Neural cell (in vitro differentiated cells): ENCODE results near the gene PCNX2. TPM values are rescaled to one million over a fixed set of nuclear protein-coding genes. Genes with fewer than 3 reads are reported as not detected.

Experiments
- H2AFZ ChIP-seq: fragments of 200-600, 300-800 bp; sonication (generic), shearing (Covaris generic); 2 replicates; pipeline ENCODE4 v1.6.0; 2014; ENCODE audit warnings: low read depth, mild to moderate bottlenecking, antibody characterized with exemption, low read length, moderate library complexity
- H3F3A ChIP-seq: fragments of 200-600 bp; shearing (Covaris generic); 2 replicates; pipeline ENCODE4 v1.6.1; 2016; ENCODE audit warnings: mild to moderate bottlenecking, moderate library complexity, mixed read lengths, antibody characterized with exemption, low read length; ENCODE audit not compliant: insufficient read depth, poor library complexity, severe bottlenecking
- H3K27ac ChIP-seq: fragments of 200-600, 300-800 bp; sonication (generic), shearing (Covaris generic); 2 replicates; pipeline ENCODE4 v1.5.1; 2014; ENCODE audit warnings: mild to moderate bottlenecking, low read length, moderate library complexity
- H3K27me3 ChIP-seq: fragments of 300-800, 200-600 bp; sonication (generic), shearing (Covaris generic); 2 replicates; pipeline ENCODE4 v1.6.0; 2014; ENCODE audit warnings: mild to moderate bottlenecking, low read depth, low read length, moderate library complexity; ENCODE audit not compliant: insufficient read depth
- H3K36me3 ChIP-seq: fragments of 300-800, 200-600 bp; sonication (generic), shearing (Covaris generic); 2 replicates; pipeline ENCODE4 v1.5.1; 2014; ENCODE audit warnings: mild to moderate bottlenecking, antibody characterized with exemption, low read length, moderate library complexity; ENCODE audit not compliant: insufficient read depth
- H3K4me2 ChIP-seq: fragments of 300-800, 200-600 bp; sonication (generic), shearing (Covaris generic); 2 replicates; pipeline ENCODE4 v1.6.0; 2014; ENCODE audit warnings: mild to moderate bottlenecking, low read length
- H3K4me3 ChIP-seq: fragments of 300-800, 200-600 bp; sonication (generic), shearing (Covaris generic); 2 replicates; pipeline ENCODE4 v1.5.1; 2014; ENCODE audit warnings: mild to moderate bottlenecking, low read length, moderate library complexity
- H3K79me2 ChIP-seq: fragments of 200-600 bp; shearing (Covaris generic); replicated peaks from 2 replicates; pipeline ENCODE4 v1.6.0; 2014; ENCODE audit warnings: mild to moderate bottlenecking, low read length, moderate library complexity; ENCODE audit not compliant: insufficient read depth
- H3K9ac ChIP-seq: fragments of 300-800, 200-600 bp; sonication (generic), shearing (Covaris generic); 2 replicates; pipeline ENCODE4 v1.6.1; 2016; ENCODE audit warnings: mild to moderate bottlenecking, low read length, mixed read lengths
- H3K9me2 ChIP-seq: fragments of 200-600 bp; shearing (Covaris generic); 2 replicates; pipeline ENCODE4 v1.6.1; 2016; ENCODE audit warnings: mild to moderate bottlenecking, low read length, mixed read lengths; ENCODE audit not compliant: insufficient read depth
- H3K9me3 ChIP-seq: fragments of 200-600, 300-800 bp; sonication (generic), shearing (Covaris generic); 2 replicates; pipeline ENCODE4 v1.6.1; 2016; ENCODE audit warnings: mild to moderate bottlenecking, mixed run types, low read length, moderate library complexity, mixed read lengths
- H4K20me1 ChIP-seq: fragments of 200-600 bp; shearing (Covaris generic); 2 replicates; pipeline ENCODE4 v1.6.1; 2016; ENCODE audit warnings: mild to moderate bottlenecking, mixed run types; ENCODE audit not compliant: insufficient read depth
- CTCF ChIP-seq: fragments of 450-650 bp; IDR thresholded peaks from 2 replicates; pipeline ENCODE4 v1.5.1; 2014; ENCODE audit warnings: antibody characterized with exemption, mild to moderate bottlenecking, moderate library complexity; ENCODE audit not compliant: poor library complexity, severe bottlenecking
- EP300 ChIP-seq: fragments of 450-650 bp; conservative IDR thresholded peaks from 2 replicates; pipeline ENCODE4 v1.6.1; 2014; ENCODE audit warnings: antibody characterized with exemption, mild to moderate bottlenecking, moderate library complexity; ENCODE audit not compliant: poor library complexity, severe bottlenecking
- EZH2 ChIP-seq: fragments of 200-600, 300-800 bp; shearing (Covaris generic), sonication (generic); IDR thresholded peaks from 2 replicates; pipeline ENCODE4 v1.6.1; 2014; ENCODE audit warnings: antibody characterized with exemption, low read length, borderline replicate concordance, mild to moderate bottlenecking; ENCODE audit not compliant: insufficient read depth, poor library complexity, severe bottlenecking
- MXI1 ChIP-seq: fragments of 450-650 bp; conservative IDR thresholded peaks from 2 replicates; pipeline ENCODE4 v1.6.1; 2014; ENCODE audit warnings: antibody characterized with exemption, mild to moderate bottlenecking; ENCODE audit not compliant: poor library complexity, severe bottlenecking
- POLR2AphosphoS5 ChIP-seq: IDR thresholded peaks from 2 replicates; pipeline ENCODE4 v1.6.1; 2012
- RAD21 ChIP-seq: fragments of 450-650 bp; conservative IDR thresholded peaks from 2 replicates; pipeline ENCODE4 v1.6.1; 2014; ENCODE audit warnings: antibody characterized with exemption, mild to moderate bottlenecking, moderate library complexity
- REST ChIP-seq: IDR thresholded peaks from 2 replicates; pipeline ENCODE4 v1.6.1; 2012; ENCODE audit warnings: borderline replicate concordance
- SMC3 ChIP-seq: fragments of 450-650 bp; conservative IDR thresholded peaks from 2 replicates; pipeline ENCODE4 v1.6.1; 2014; ENCODE audit warnings: antibody characterized with exemption, mild to moderate bottlenecking, moderate library complexity; ENCODE audit not compliant: poor library complexity
- TAF1 ChIP-seq: IDR thresholded peaks from 2 replicates; pipeline ENCODE4 v1.6.1; 2012; ENCODE audit warnings: low read depth
- polyA plus RNA-seq: library from polyadenylated mRNA; depleted of rRNA; stranded (reverse); fragments of >200 nt; gene quantifications from 2 replicates; pipeline ENCODE4 v1.2.3, GENCODE V29; 2014

PCNX2 gene
- polyA plus RNA-seq, 1 donor from 2014 or later, result 17.2 TPM

GRCh38 chr1:233215135-233215760 lies 80.3 kb downstream of the PCNX2 start:
- Histone ChIP-seq H3K79me2 (no peaks in the 10 kb centered on the region), H3K36me3 (peaks cover 7% of the 10 kb centered on the region), H3K27me3 (no peaks in the 10 kb centered on the region), H3K27ac (peak overlapping the region; percentile 49), H4K20me1 (no peaks in the 10 kb centered on the region), H3K9ac (no peak overlapping the region), H3K9me3 (no peaks in the 10 kb centered on the region), H2AFZ (no peak overlapping the region), H3K4me3 (peak overlapping the region; percentile 8), H3F3A (no peaks in the 10 kb centered on the region), H3K4me2 (no peak overlapping the region), H3K9me2 (no peaks in the 10 kb centered on the region)
- TF ChIP-seq EP300 (peak; percentile 21), CTCF (no peak), MXI1 (no peak), SMC3 (no peak)

DNA sequence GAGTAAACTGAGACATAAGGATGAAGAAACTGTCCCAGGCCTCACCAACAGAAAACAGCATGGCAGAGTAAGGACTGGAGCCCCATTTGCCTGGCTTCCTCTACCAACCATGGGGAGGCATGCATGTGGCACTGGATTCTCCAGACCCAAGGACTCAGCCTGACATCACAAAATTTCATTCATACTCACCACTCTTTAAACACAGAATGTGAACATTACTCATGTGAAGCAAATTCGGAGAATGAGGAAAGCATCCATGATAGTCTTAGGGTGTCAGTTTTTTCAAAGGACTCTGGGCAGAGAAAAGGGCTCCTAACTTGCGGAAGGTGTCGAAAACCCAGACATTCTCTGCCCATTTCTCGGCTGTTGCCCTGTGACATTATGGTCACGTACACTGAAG lies 83.9 kb downstream of the PCNX2 start:
- Histone ChIP-seq H3K9me2 (no peaks in the 10 kb centered on the region), H3K79me2 (no peaks in the 10 kb centered on the region), H3K4me3 (no peak overlapping the region), H3K27me3 (no peaks in the 10 kb centered on the region), H3K27ac (no peak overlapping the region), H3K4me2 (no peak overlapping the region), H3K9me3 (no peaks in the 10 kb centered on the region), H3F3A (no peaks in the 10 kb centered on the region), H3K36me3 (no peaks in the 10 kb centered on the region), H4K20me1 (no peaks in the 10 kb centered on the region), H2AFZ (no peak overlapping the region), H3K9ac (no peak overlapping the region)
- no peak for TF ChIP-seq EZH2
- no peak for TF ChIP-seq TAF1
- no peak for TF ChIP-seq EP300
- no peak for TF ChIP-seq MXI1
- no peak for TF ChIP-seq REST
- no peak for TF ChIP-seq POLR2AphosphoS5

- Histone ChIP-seq H3K36me3 (no peaks in the 10 kb centered on the region), H3K9ac (no peak overlapping the region), H3K27ac (no peak overlapping the region), H3K4me2 (no peak overlapping the region), H3K9me3 (no peaks in the 10 kb centered on the region), H2AFZ (no peak overlapping the region), H3K79me2 (no peaks in the 10 kb centered on the region), H3K9me2 (no peaks in the 10 kb centered on the region), H3K4me3 (no peak overlapping the region), H3F3A (no peaks in the 10 kb centered on the region), H3K27me3 (no peaks in the 10 kb centered on the region), H4K20me1 (no peaks in the 10 kb centered on the region)
- no peak for TF ChIP-seq RAD21
- no peak for TF ChIP-seq POLR2AphosphoS5
- TF ChIP-seq CTCF, result no peak
- no peak for TF ChIP-seq SMC3
- no peak for TF ChIP-seq EZH2
- no peak for TF ChIP-seq TAF1
- TF ChIP-seq REST, result no peak
- no peak for TF ChIP-seq MXI1
- no peak for TF ChIP-seq EP300
Measured at GRCh38 chr1:233211106-233211505, 84.4 kb downstream of the PCNX2 start.
